DMS114 treated with DMSO at 0.1 percent for 48 hours (cell line): Measurements from ENCODE around the gene SIGLEC15.
"Not testable (repeated sequence)": the region's sequence is repeated elsewhere in the genome, so short reads cannot be mapped to it uniquely, and the experiment has no call there.

Experiments used
- DNase-seq: peaks from one replicate; lab custom pipeline; 2025; ENCODE audit not compliant: unreplicated experiment; lab: John Stamatoyannopoulos, UW

SIGLEC15 gene

GRCh38 chr18:45841765-45842442 is 16.4 kb downstream of the SIGLEC15 start:
- no peak for DNase-seq

- no peak for DNase-seq
These were observed 17.5 kb downstream of the SIGLEC15 start for GRCh38 chr18:45843019-45843418.

GRCh38 chr18:45844938-45845337 is 19.5 kb downstream of the SIGLEC15 start:
- no peak for DNase-seq

GRCh38 chr18:45845410-45845809 is 19.9 kb downstream of the SIGLEC15 start:
- DNase-seq, result no peak

- no peak for DNase-seq
These were observed 21.6 kb downstream of the SIGLEC15 start for GRCh38 chr18:45847119-45847518.

GRCh38 chr18:45848643-45849042 is 23.2 kb downstream of the SIGLEC15 start:
- DNase-seq, result not testable (repeated sequence)

GRCh38 chr18:45849529-45849928 is 24.1 kb downstream of the SIGLEC15 start:
- no peak for DNase-seq

- DNase-seq, result peak; percentile 8
These were observed 24.5 kb downstream of the SIGLEC15 start for GRCh38 chr18:45850021-45850420.

GRCh38 chr18:45851161-45851925 is 25.9 kb downstream of the SIGLEC15 start:
- DNase-seq, result no peak

- no peak for DNase-seq
These were observed 27.2 kb downstream of the SIGLEC15 start for GRCh38 chr18:45852631-45853030.

GRCh38 chr18:45854036-45854586 is 28.6 kb downstream of the SIGLEC15 start:
- DNase-seq, result no peak

- no peak for DNase-seq
These were observed 31.1 kb downstream of the SIGLEC15 start for GRCh38 chr18:45856531-45856930.

- DNase-seq, result no peak
These were observed 33.9 kb downstream of the SIGLEC15 start for GRCh38 chr18:45859334-45859733.

GRCh38 chr18:45860492-45860891 is 35.0 kb downstream of the SIGLEC15 start:
- no peak for DNase-seq

GRCh38 chr18:45860971-45861370 is 35.5 kb downstream of the SIGLEC15 start:
- no peak for DNase-seq

GRCh38 chr18:45861926-45862325 is 36.5 kb downstream of the SIGLEC15 start:
- DNase-seq, result no peak

- no peak for DNase-seq
These were observed 38.0 kb downstream of the SIGLEC15 start for GRCh38 chr18:45863469-45863868.

- no peak for DNase-seq
These were observed 38.6 kb downstream of the SIGLEC15 start for GRCh38 chr18:45864081-45864480.

GRCh38 chr18:45865466-45865865 is 40.0 kb downstream of the SIGLEC15 start:
- DNase-seq, result no peak

GRCh38 chr18:45870419-45870818 is 44.9 kb downstream of the SIGLEC15 start:
- DNase-seq, result no peak

- no peak for DNase-seq
These were observed 46.1 kb downstream of the SIGLEC15 start for GRCh38 chr18:45871431-45872084.
